GM19438 (cell line): ENCODE measurements around the gene ANGPTL2.

ENCODE experiments used
- ATAC-seq: cut with Tn5 transposase; IDR thresholded peaks from one replicate; pipeline ENCODE4 v1.9.1; 2021; ENCODE audit warnings: low read depth; ENCODE audit not compliant: unreplicated experiment

Gene ANGPTL2

DNA sequence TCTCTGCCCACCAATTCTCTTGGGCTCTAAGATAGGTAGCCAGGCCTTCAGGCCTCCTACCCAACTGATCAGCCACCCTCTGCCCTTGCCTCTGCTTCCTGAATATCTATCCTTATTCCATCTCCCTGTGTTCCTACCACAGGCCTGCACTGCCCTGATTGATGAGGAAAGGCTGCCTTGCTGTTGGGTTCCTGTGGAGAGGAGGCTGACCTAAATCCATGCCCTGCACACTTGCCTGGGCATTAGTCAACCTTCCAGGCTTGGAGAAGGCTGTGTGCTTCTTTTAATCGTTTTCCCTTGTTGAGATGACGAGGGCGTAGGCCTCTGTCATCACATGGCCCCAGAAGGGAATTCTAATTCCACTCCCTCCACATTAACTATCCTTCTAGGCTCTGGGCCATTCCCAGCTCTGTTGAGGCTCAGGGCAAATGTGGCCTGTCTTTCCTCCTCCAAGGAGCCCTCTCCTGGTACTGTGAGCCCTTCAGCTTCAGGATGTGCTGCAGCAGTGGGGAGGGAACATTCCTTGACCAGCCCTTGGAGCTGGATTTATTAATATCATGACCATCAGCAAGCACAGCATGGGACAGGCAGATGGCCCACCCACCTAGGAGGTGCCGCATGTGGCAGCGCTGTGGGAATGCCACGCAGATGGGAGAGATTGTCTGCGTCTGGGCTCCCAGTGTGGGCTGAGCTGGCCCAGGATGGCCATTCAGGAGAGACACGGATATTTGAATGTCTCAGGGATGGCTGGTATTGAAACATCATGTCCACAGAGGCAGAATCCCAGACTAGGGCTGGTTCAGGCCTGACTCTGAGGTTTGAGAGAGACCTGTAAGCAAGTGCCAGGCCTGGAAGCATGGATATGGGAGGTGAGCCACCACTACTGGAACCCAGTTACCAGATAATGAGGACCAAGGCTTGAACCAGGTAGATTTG, 40.9 kb downstream of the ANGPTL2 start:
- no peak for ATAC-seq

DNA sequence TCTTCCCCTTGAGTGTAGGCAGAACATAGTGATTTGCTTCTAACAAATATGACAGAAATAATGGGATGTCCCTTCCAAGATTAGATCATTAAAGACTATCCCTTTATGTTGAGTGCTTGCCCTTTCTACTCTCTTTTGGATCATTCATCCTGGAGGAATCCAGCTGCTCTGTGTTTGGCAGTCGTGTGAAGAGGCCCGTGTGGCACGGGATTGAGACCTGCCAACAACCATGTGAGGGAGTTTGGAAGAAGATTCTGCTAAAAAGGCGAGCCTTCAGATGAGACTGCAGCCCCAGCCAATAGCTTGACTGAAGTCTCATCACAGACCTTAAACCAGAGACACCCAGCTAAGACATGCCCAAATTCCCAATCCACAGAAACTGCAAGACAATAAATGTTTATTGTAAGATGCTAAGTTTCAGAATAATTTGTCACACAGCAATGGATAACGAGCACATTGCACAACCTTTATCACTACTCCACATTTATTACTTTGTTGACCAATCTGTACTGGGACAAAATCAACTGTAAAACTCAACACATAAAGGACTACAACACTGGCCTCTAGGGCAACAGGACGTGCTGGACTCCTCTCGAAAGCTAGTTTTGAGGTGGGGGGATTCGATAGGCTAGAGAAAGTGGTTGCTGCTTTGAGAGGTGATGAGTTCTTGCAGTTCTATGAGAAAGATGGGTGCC, 42.8 kb downstream of the ANGPTL2 start:
- no peak for ATAC-seq

DNA sequence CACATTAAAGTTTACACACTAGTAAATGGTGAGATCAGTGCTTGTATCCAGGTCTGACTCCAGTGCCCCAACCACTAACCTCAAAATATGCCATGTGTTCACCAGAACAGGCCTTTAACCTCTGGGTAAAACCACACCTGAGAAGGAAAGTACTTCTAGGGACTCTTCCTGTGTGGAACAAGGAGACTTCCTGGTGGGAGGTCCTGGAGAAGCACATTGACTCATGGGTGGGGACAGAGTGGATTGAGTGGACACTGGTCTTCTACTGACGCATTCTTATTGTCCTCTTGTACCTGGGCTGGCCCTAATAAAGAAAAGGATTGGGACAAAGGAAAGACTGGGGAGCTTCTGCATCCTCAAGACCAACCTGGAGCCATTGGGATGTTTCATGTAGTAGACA, 43.4 kb downstream of the ANGPTL2 start:
- ATAC-seq: no peak

DNA sequence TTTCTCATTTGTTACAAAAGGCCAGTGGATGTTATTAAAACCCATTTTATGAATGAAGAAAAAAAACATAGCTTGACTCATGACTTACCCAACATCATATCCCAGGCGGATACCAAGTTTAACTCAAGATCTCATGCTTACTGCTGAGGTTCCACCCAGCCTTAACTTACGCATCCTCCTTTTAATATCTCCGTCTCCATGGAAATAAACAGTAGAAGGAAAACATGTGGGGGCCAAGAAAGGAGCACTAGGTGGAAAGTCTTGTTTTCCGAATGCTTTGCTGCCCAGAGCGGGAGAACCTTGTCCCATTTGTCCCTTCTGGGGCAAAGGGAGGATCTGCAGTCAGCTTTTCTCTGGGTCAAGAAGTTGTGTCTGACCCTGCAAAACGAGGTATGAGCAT, 44.1 kb downstream of the ANGPTL2 start:
- no peak for ATAC-seq

DNA sequence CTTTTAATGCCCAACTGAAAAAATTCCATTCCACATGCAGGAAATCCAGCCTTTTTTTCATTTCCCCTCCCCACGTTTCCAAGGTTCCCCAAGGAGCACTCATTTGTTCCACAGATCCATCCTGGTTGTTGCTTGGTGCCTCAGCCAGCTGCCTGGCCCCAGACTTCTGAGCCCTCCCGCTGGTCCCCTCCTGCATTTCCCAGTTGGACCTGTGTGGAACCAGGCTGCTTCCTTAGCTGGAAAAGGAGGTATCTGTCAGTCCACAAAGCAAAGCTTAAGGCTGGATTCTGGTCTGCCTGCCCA, 44.8 kb downstream of the ANGPTL2 start:
- no peak for ATAC-seq

DNA sequence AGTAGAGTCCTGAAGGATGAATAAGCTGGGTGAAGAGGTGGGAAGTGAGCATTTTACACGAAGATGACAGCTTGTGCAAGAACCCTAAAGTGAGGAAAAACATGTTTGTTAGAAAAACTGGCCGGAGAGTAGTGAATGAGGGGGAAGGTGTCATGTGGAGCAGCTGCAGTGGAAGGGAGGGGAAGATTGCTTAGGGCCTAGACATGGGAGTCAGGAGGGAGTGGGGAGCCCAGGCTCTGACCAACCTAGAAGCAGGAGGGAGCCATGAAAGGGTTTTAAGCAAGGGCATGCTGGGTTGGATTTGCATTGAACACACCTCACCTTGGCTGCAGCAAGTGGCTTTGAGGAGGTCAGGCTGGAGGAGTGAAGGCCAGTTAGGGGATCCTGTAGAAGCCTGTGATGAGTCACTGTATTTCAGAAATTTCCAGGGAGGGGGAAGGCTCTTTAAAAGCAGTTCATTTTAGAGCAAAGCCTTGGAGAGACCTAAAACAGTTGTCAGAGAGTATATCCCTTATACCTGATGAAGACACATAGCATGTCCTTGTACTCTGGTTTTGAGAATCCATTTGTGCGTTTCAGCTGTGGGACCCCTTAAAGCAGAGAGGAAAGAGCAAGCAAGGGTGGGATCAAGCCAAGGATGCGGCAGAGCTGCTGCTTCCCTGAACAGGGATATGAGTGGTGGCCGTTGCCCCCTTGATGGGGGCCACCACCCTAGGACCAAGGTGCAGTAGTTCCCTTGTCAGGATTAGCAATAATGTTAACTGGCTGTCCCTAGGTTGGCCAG, 45.4 kb downstream of the ANGPTL2 start:
- ATAC-seq: no peak

DNA sequence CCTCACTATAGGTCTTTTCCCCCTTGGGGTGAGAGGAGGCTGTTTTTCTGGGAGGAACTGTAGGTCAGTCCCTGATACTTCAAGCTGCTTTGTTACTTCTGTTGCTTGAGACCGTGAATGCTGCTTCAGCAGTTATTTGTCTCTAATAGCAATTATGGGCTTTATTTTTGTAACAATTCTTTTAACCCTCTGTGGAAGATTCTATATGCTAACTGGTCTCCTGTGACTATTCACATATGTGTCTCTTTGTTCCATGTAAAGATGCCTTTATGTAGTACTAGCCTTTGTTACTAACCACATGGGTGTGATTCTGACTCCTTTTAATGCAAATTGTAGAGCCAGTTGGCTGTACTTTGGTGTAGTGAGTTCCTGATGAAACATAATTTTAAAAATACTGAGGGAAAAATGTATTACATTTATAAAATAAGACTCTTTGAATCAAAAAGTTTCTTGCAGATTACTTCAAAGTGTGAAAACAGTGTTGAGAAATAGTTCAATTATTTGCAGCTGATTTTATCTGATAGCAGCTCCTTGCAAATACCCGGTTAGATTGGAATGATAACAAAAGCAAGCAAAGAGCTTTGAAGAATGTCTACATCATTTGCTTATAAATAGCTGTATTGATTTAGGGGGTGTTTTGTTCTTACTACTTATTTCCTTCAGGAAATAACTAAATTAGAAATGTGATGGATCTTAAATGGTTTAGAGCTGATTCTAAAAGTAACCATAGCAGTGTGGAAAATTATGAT, 46.6 kb downstream of the ANGPTL2 start:
- no peak for ATAC-seq

DNA sequence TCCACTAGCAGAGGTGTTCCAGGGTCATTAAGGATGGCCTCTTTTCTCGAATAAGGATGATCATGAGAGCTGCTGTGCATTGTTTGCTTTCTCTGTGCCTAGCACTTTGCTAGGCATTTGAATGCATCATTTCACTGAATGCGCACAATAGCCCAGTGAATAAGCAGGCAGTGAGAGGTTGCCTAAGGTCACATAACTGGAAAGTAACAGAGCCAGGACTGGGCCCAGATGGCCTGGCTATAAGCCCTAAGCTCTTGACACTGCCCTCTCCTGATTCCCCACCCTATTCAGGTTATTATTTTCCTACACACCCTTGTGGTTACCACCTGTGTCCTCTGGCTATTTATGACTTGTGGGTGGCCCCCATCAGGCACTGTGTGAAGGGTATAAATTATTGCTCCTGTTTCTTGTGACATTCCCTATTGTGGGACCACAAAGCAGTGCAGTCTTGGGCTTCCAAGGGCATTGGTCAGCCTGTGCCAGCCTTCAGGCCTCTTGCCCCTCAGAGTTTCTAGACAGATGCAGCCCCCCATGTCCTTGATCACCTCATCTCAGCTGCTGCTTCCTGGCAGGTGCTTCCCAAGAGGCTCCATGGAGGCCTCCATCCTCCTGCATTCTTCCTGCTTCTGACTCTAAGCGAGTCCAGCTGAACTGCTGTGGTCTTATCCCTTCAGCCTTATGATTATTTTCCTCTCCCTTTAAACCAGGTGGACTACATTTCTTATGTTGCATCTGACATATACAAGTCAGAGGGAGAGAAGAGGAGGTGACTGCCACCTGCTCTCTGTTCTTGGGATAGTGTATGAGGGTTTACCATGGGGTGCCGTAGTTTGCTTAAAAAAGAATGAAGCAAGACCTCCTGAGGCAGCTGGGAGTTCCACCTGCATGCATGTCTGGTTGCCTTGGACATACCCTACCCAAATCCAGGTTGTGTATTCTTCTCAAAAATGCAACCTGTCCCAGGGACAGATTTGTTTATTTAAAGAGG, 47.6 kb downstream of the ANGPTL2 start:
- no peak for ATAC-seq

DNA sequence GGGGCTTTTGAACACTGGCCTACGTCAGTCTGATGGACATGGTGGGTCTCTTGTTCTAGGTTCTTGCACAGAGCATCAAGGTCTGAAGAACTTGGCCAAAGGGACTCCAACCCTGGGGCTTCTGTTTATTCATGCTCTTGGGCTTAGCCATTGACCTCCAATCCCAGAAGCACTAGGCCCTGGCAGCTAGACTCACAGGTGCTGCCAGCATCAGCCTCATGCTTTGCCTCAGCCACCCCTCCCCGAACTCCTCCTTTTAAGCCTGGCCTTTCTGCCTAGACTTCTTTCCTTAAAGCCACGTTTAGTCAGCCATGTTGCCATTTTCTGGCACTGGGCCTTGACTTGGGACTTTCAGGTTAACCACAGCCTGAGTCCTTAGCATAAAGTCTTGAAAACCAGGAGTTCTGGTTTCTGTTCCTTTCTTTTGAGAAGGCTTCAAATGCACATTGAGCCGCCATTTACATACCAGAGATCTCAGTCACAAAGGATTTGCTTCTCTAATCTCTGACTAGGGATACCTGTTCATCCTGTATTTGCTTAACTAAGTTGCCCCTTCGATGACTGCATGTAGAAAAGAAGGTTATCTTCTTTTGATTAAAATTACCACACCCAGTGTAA, 54.7 kb downstream of the ANGPTL2 start:
- no peak for ATAC-seq

DNA sequence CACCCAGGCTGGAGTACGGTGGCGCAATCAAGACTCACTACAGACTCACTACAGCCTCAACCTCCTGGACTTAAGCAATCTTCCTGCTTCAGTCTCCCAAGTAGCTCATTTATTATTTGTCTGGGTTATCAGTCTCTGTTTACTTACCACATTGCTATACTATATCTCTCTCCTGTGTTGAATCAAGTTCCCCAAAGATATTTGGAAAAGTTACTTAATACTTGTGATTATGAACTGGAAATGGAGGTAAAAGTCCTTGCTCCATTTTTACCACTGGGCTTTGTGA, 55.6 kb downstream of the ANGPTL2 start:
- ATAC-seq: no peak

DNA sequence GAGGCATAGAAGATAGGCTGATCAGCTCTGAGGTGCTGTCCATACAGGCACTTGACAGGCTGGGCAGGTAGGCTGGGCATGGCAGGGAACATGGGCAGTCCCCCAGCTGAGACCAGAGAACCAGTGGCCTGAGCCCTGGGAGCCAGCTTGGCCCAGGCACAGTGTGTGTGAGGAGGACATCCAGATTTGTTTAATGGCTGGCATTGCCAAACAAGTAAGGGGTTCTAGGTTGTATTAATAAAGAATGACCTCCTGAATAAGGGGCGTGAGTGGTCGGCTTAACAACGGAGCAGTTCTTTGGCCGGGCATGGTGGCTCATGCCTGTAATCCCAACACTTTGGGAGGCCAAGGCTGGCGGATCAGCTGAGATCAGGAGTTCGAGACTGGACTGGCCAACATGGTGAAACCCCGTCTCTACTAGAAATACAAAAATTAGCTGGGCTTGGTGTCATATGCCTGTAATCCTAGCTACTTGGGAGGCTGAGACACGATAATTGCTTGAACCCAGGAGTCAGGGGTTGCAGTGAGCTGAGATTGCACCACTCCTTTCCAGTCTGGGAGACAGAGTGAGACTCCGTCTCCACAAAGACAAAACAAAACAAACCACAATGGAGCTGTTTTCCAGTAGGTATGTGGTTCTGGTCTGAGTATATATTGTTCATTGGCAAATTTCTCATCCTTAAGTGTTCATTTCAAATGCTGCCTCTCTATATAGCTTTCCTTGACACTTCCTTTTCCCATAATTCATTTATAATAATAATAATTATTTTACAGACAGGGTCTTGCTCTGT, 56.2 kb downstream of the ANGPTL2 start:
- no peak for ATAC-seq

DNA sequence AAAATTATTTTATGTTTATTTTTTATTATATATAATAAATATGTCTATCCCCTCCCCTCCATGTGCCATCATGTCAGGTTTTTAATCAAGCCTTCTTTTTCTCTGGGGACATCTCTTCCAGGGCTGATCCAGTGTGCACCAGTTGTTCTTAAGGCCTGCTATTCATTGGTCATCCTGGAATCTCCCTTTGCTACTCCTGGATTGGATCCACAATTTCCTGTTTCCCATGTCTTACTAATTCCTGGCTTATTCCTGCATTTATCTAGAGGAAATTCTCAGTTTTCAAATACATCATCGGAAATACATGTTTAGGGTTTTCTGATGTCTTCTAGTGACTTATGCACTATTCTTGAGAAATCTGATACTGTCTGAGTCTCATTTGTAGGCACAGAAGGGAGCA, 56.8 kb downstream of the ANGPTL2 start:
- no peak for ATAC-seq

DNA sequence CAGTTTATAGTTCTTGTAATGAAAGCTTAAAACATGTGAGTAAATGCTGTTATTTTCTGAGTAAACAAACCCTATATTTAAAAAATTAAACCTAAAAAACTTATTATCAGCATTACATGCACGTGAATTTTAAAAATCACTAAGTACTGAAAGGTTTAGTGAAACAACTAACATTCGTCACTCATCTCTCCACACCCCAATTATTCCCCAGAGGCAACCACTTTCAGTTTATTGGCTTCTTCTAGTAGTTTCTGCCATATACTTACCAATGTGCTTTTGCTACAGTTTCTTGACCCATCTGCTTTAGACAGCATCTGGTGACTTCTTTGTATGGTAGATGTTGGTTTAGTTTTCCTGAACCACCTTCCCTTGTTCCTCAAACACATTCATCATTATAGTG, 58.1 kb downstream of the ANGPTL2 start:
- no peak for ATAC-seq

DNA sequence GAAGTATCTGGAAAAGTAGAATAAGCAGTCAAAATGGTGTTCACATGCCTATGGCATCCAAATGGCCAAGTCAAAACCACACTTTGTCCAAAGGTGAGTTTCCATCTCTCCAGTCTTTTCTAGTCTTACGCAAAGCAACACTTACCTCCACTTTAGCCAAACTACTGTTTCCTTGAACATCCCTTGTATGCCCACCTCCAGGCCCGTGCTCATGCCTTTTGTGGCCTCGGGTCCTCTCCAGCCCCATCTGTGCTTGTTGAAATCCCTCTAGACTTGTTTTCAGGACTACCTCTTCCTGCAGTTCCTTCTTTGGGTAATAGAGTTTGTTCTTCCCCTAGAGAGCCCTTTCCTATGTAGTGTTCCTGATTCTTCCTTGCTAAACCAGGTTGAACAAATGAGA, 61.0 kb downstream of the ANGPTL2 start:
- no peak for ATAC-seq

DNA sequence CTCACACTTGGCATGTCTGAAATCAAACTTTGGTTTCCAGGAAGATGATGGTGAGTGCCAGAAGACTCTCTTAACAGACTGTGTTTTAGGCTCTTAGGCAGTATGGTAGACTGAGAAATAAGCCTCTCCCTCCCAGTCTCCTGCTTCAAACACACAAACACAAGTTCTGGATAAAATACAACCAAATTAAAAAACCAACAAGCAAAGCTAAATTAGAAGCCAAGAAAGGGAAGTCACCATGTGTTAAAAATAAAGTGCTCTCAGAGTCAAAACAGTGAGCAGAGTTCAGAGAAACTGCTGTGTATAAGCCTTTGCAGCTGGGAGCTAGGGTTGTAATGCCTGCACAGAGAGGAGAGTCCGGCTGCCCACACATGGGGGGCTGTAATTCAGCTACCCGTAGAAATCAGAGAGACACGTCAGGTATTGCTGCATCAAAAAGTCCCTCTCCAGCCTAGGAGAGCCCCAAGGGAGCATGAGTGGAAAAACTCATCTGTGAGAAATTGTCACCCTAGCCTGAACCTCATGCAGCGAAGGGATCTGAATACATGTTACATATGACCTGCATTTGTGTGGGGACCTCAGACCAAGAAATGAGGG, 62.6 kb downstream of the ANGPTL2 start:
- no peak for ATAC-seq

DNA sequence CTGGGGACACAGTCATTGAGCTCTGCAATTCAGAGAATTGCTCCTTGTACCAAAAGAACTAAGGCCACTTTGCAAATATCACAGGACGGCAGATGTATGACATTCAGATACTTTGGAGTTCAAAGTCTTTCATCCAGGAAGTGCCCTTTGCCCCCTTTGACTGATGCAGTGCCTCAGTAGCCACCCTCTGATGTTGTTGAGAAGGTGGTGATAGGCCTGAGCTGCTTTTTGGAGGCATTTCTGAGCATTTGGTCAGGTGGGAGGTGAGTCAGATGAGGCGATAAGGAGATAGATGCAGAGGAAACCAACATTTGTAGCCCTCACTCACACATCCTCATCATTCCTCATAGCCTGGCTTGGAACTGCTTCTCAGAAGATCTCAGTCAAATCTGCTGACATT, 63.4 kb downstream of the ANGPTL2 start:
- no peak for ATAC-seq

DNA sequence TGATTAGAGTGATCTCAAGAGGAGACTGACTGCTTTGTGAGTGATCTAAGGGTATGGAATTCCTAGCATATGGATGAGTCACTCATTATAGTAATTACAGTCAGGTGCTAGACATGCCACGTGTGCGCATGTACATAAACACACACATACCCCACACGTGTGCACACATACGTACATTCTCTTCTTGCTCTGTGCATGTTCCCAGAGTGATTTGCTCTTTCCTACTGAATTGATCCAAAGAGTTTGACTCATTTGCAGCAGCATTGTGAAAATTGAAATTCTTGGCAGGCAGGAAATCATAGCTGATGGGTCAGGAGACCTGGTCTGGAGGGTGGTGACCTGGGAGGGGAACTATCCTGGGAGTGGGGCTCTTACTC, 63.8 kb downstream of the ANGPTL2 start:
- ATAC-seq: no peak

DNA sequence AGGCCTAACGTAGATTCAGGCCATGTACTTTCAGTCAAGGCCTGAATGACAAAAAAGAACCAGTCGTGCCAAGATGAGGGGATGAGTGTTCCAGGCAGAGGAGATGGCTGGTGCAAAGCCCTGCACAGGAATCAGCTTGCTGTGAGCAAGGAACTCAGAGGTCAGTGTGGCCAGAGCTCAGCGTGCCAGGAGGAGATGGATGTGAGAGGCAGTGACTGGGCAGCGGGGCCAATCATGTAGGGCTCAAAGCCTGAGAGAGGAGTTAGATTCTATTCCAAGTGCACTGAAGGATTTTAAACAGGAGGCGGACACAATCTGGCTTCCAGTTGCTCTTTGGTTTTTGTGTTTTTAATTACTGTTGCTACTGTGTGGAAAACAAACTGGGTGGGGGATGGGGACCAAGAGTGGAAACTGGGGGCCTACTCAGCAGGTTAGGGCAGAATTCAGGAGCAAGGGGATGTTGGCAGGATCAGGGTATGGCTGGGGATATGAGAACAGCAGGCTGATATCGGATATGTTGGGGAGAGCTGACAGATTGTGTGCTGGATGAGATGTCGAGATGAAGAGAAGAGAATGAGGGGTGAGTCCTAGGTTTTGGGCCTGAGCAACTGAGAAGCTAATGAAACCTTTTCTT, 64.3 kb downstream of the ANGPTL2 start:
- no peak for ATAC-seq
